Liver (tissue), 3 donors: Measurements from ENCODE around the gene CDH1.

Experiments
- EGR1 ChIP-seq, 2 donors: IDR thresholded peaks; 2 replicates each; pipeline ENCODE4 v1.6.1; 2016 to 2018; ENCODE audit warnings: antibody characterized with exemption in 2 of 2, low read depth in 2 of 2
- GABPA ChIP-seq, 2 donors: IDR thresholded peaks in 1 of 2; conservative IDR thresholded peaks in 1 of 2; 2 replicates each; pipeline ENCODE4 v1.6.1; 2016; ENCODE audit warnings: antibody characterized with exemption in 2 of 2, mild to moderate bottlenecking in 1 of 2, moderate library complexity in 1 of 2
- RAD21 ChIP-seq, 2 donors: IDR thresholded peaks; 2 replicates each; pipeline ENCODE4 v1.6.1; 2016; ENCODE audit warnings: antibody characterized with exemption in 2 of 2, mild to moderate bottlenecking in 2 of 2
- TF ChIP-seq, protein P1 (sequence below): fragments of 150-350 bp; IDR thresholded peaks from 2 replicates; pipeline ENCODE4 v1.5.1; 2017; ENCODE audit warnings: improper control_type of control experiment, low read depth, low read length; ENCODE audit not compliant: missing input control
- TF ChIP-seq, protein P2 (sequence below): IDR thresholded peaks from 2 replicates; pipeline ENCODE4 v1.6.1; 2016; ENCODE audit warnings: antibody characterized with exemption
- TF ChIP-seq, protein P3 (sequence below): IDR thresholded peaks from 2 replicates; pipeline ENCODE4 v1.6.1; 2016; ENCODE audit warnings: antibody characterized with exemption
- donor health status: healthy.
- donor health status: healthy.

DNA sequence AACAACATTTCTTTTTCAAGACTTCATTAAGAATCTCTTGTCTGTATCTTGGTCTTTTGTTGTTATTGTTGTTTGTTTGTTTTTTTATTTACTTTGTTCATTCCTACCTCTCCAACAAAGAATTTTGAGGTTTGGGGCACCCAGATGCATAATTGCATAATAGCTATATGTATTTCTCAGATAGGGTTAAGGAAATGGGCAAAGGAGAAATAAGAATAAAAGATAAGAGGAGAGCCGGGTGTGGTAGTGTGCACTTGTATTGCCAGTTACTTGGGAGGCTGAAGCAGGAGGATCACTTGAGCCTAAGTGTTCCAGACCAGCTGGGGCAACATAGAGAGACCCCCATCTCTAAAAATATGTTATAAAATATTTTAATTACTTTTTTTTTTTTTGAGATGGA, 30.5 kb downstream of the CDH1 start:
- TF ChIP-seq, protein P1, sequence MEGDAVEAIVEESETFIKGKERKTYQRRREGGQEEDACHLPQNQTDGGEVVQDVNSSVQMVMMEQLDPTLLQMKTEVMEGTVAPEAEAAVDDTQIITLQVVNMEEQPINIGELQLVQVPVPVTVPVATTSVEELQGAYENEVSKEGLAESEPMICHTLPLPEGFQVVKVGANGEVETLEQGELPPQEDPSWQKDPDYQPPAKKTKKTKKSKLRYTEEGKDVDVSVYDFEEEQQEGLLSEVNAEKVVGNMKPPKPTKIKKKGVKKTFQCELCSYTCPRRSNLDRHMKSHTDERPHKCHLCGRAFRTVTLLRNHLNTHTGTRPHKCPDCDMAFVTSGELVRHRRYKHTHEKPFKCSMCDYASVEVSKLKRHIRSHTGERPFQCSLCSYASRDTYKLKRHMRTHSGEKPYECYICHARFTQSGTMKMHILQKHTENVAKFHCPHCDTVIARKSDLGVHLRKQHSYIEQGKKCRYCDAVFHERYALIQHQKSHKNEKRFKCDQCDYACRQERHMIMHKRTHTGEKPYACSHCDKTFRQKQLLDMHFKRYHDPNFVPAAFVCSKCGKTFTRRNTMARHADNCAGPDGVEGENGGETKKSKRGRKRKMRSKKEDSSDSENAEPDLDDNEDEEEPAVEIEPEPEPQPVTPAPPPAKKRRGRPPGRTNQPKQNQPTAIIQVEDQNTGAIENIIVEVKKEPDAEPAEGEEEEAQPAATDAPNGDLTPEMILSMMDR = no peak
- TF ChIP-seq RAD21 (IDR thresholded peaks at IDR 0.05) = no peak
- TF ChIP-seq GABPA (IDR thresholded peaks at IDR 0.05 in 1 of 2, conservative IDR thresholded peaks at IDR 0.05 in 1 of 2) = no peak
- TF ChIP-seq, protein P2, sequence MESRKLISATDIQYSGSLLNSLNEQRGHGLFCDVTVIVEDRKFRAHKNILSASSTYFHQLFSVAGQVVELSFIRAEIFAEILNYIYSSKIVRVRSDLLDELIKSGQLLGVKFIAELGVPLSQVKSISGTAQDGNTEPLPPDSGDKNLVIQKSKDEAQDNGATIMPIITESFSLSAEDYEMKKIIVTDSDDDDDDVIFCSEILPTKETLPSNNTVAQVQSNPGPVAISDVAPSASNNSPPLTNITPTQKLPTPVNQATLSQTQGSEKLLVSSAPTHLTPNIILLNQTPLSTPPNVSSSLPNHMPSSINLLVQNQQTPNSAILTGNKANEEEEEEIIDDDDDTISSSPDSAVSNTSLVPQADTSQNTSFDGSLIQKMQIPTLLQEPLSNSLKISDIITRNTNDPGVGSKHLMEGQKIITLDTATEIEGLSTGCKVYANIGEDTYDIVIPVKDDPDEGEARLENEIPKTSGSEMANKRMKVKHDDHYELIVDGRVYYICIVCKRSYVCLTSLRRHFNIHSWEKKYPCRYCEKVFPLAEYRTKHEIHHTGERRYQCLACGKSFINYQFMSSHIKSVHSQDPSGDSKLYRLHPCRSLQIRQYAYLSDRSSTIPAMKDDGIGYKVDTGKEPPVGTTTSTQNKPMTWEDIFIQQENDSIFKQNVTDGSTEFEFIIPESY = no peak
- TF ChIP-seq, protein P3, sequence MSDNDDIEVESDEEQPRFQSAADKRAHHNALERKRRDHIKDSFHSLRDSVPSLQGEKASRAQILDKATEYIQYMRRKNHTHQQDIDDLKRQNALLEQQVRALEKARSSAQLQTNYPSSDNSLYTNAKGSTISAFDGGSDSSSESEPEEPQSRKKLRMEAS = no peak
- TF ChIP-seq EGR1 (IDR thresholded peaks at IDR 0.05; ENCODE audit: low read depth in 2 of 2) = no peak
